ENCODE measurements around the gene THRB. TPM values are rescaled to one million over a fixed set of nuclear protein-coding genes. Genes with fewer than 3 reads are reported as not detected.

THRB gene
- total RNA-seq, 1 experiment from 2014 or later = 2.6 TPM

DNA sequence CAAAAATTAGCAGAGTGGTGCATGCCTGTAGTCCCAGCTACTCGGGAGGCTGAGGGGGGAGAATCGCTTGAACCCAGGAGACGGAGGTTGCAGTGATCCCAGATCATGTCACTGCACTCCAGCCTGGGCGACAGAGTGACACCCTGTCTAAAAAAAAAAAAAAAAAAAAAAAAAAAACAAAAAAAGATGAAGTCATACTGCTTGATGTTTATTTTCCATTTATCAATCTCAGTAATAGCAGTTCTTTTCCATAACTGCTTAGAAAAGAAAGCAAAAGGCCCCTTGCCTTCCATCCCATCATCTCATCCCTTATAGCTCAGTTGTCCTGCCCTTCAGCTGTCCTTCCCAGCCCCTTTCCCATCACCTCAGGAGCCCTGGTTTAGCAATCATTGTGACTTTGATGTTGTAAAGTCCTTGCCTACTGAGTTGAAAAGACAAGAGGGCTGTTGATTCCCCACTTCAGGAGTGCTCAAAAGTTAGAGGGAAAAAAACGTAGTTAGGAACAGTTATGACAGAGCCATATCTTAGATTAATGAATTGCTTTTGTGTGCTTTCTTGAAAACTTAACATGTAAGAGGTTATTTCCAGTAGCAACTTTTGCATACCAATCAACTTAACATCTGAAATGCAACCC, 18.0 kb upstream of the THRB start:
- DNase-seq (ENCODE audit: low read depth) = no peak

DNA sequence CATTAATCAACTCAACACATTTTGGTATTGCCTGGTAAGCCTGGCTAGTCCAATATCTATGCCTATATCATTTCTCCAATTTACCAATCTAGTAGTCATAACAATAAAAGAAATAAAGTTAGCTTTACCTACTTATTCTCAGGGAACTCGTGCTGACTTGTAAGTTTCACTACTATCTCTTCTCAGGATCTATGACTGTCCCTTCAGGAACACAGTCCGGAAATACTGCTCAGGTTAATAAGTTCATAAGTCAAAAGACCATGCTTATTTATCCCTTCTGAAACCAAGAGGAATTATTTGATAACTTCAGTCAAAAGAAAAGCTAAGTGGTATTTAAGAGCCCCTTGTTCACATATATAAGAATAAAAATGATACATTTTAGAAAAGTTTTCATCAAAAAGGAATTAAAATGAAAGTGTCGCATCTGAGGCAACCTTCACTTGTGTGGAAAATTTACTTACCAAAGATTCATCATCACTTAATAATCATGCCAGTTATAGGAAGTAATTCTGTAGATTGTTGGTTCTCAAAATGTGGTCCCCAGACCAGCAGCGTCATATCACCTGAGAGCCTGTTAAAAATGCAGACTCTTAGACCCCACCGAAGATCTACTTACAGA, 15.5 kb upstream of the THRB start:
- no peak for DNase-seq (ENCODE audit: low read depth)

DNA sequence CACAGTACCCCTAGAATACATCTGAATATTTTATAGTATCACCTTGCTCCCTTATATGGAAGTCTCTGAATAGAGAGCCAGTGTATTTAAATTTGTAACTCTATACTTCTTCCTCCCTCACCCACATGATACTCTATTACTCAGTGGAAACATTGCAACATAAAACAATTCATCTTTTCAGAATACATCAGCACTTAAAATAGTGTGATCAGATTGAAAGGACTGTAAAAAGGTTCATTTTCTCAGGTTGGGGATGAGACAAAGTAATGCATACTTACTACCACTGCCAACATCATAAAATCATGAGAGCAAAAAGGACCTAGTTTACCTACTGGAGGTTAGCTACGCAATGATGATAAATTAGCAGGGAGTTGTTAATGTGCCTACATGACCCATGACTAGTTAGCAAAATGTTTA, 13.8 kb upstream of the THRB start:
- DNase-seq (ENCODE audit: low read depth) = peak; percentile 73

DNA sequence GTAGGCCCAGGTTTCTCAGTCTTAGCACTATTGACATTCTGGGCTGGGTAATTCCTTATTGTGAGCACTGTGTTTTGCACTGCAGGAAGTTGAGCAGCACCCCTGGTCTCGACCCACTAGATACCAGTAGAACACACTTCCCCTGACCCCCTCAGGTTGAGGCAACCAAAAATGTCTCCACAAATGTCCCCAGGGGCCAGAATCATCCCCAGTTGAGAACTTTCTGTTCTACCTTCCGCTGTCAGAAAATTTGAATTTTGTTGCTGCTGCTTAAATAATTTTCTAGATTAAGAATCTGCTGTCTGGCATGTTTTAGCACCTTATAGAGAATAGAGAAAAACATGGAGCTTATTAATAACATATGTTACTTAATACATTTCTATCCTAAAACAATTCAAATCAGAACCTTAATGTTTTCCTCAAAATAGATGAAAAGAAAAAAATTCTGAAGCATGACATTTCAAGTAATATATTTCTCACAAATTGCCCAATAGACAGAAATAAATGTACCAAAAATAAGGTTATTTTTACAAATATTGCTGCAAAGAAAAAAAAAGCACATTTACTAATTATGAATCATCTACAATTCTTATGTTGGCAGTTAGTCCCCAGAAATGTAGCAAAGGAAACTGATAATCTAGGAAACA, 13.2 kb upstream of the THRB start:
- no peak for DNase-seq (ENCODE audit: low read depth)

DNA sequence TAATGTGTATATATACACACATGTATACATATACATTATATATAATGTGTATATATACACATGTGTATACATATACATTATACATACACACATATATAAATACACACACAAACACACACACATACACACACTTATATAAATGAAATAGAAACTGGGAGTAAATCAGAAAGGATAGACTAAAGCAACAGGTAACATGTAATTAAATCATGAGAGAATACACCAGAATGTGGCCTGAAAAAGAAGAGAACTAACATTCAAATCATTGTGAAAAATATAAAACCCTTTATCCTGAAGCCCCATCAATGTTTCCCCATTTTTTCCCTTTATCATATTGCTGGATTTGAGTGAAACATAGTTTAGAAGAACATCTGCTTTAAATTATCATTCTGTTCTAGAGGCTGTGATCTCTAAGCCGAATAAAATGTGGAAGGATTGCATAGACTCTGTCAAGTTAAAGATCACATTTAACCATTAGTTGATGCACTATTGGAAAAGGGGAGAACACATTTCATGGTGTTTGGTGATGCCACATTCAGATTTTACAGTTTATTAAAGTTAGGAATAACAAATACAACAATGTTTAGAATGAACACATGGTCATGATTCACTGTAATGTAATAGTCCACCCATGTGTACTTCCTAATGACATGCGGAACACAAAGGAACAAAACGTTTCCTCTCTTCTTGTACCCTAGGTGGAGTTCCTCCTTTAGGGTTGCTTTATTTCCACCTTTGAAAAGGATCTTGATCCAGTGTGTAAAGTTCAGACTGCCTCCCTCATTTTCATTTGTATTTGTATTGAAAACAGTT, 12.5 kb upstream of the THRB start:
- peak; percentile 21 for DNase-seq (ENCODE audit: low read depth)

DNA sequence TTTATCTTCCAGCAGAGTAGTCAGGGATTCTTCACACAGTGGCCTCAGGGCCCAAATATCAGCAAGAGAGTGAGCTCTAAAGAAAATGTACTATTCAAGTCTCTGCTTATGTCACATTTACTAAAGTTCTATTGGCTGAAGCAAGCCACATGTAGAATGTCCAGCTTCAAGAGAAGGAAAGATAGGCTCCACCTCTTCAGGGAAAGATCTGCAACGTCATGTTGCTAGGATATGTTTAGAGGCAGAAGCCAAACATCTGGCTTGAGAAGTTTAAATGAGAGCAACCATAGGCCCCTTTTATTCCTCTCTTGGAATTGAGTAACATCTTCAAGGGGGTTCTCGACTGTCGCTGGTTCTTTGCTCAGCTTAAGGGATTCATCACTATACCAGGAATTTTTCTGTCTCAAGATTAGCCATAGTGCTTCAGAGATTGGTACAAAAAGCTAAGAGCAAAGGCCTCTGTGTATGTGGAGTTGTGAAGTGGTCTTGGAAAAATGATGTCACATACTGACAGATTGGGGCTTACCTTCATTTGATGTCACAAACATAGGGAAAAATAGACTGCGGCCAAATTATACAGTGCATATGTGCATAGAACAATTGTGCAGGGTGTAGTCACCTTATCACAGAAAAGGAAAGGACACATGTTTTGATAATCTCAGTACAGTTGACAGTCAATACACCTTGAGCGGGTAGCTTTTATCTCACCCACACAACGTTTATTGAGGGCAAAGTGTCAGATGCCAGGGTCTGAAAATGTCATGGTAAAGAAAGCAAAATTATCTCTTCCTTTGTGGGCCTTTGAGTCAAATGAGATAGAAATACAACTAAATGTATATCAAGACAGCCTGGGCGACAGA, 11.3 kb upstream of the THRB start:
- DNase-seq (ENCODE audit: low read depth) = no peak

DNA sequence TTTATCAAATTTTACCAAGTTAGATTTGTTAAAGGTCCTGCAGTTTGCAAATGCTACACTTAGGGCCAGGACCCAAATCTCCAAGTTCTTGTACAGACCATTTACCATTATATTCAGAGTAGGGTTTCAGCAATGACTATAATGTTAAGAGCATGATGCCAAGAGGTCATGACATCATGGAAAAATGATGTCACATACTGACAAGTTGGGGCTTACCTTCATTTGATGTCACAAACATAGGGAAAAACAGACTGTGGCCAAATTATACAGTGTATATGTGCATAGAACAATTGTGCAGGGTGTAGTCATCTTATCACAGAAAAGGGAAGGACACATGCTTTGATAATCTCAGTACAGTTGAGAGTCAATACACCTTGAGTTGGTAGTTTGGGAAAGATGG, 10.1 kb upstream of the THRB start:
- DNase-seq (ENCODE audit: low read depth) = no peak

DNA sequence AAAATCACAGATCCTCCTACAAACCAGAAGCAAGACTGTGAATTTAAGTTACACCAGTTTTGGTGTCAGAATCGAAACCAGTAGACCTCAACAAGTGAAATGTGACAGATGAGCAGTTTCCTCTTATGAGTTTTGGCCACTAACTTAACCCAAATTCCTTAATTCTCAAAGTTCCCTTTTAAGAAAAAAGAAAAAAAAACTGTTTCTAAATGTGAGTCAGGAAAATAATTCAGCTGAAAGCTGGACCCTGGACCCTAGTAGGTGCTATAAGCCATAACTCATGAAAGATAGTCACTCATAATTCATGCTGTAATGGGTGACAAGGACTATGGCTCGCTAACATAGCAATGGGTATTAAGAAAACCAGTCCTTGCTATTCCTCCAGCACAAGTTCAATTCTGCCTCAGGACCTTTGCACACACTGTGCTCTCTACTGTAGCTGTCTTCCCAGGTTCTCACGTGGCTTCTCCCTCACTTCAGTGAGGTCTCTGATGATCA, 9.0 kb upstream of the THRB start:
- DNase-seq (ENCODE audit: low read depth) = no peak

DNA sequence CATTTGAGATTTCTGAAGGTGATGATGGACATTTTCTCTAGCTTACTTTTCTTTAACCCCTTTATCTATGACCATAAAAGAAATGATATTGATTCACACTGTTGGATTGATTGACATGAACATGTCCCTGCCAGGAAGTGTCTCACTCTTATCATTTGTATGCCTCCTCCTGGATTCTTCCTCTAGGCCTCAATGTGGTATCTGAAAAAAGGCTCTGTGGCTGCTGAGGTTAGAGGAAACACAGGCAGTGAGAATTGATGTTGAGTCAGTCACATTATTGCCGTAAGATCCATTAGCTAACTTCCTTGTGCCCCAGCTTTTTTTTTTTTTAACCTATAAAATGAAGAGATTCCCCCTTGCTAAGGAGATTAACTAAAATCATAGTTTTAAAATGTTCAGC, 8.0 kb upstream of the THRB start:
- peak; percentile 77 for DNase-seq (ENCODE audit: low read depth)

DNA sequence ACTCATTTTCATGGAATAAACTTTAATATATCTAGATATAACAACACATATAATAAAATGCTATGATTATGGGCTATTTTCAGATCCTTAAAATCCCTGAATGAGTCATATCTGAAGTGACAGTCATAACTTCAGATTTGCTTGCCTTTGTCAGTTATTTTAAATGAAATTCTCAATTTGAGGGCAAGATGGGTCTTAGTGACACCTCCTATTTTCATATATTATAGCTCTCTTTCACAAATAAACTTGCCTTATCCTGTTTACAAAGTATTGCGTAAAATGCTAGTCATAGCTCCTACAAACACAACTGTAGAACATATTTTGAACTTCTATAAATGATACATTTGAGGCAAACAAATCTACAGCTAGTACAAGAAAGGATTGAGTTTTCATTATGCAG, 6.2 kb upstream of the THRB start:
- peak; percentile 24 for DNase-seq (ENCODE audit: low read depth)

DNA sequence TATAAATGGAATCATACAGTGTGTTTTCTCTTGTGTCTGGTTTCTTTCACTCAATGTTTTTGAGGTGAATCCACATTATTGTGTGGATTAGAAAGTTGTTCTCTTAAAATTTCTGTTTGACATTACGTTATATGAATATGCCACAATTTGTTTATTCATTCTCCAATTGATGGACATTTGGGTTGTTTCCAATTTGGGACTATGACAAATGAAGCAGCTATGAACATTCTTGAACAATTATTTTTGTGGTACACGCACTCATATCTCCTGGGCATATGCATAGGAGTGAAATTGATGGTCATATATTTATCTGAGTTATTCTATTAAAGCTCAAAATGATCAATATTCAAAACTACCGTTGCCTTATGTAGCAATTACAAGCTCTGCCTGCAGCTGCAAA, 5.3 kb upstream of the THRB start:
- no peak for DNase-seq (ENCODE audit: low read depth)

DNA sequence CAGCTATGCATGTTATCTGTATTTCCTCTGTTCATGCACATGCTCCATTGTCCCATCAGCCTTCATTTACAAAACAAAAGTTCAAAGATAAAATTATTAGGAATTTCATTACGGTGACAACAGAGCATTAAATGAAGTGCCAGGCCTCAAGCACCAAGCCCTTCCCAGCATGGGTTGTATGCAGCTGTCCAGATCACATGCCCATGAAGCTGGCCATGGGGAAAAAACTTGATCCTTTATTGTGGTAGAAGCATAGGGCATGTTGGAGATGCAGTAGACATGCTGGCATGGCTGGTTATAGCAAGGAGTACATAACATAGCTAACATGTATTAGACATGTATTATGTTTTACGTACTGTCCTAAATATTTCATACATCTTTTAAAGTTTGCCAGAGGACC, 4.1 kb upstream of the THRB start:
- peak; percentile 37 for DNase-seq (ENCODE audit: low read depth)

DNA sequence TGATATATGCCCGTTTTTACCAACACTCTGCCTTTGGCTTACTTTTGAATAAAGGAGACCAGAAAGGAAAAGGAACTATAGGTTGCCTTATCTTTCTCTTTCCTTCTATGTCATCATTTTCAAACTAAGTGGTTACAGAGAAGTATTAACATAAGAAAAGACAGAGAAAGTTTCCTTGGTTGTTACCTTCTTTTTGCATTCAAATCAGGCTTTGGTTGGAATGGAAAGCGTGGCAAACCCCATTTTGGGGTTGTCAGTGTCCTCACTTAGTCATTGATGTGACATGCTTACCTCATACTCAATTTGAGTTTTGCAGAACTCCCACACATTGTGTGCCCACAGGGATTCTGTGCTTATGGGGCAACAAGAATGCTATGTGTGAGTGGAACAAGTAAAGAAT, 3.7 kb upstream of the THRB start:
- DNase-seq (ENCODE audit: low read depth) = no peak

DNA sequence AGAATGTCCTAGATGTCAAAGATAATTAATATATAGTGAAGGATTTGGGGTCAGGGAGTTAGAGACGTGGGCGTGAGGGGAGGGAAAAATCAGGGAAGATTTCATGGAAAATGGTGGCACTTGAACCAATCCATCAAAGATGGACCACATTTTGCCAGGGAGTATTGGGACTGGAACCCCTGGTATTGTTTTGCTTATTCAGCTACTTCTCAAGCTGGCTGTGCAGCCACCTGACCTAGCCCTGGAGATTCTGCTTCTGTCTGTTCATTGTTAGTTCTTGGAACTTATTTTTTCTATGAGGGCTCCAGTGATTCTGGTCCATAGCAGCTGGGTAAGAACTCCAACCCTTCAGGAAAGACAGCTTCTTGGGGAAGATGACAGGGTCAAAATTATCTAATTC, 3.3 kb upstream of the THRB start:
- DNase-seq (ENCODE audit: low read depth) = no peak

DNA sequence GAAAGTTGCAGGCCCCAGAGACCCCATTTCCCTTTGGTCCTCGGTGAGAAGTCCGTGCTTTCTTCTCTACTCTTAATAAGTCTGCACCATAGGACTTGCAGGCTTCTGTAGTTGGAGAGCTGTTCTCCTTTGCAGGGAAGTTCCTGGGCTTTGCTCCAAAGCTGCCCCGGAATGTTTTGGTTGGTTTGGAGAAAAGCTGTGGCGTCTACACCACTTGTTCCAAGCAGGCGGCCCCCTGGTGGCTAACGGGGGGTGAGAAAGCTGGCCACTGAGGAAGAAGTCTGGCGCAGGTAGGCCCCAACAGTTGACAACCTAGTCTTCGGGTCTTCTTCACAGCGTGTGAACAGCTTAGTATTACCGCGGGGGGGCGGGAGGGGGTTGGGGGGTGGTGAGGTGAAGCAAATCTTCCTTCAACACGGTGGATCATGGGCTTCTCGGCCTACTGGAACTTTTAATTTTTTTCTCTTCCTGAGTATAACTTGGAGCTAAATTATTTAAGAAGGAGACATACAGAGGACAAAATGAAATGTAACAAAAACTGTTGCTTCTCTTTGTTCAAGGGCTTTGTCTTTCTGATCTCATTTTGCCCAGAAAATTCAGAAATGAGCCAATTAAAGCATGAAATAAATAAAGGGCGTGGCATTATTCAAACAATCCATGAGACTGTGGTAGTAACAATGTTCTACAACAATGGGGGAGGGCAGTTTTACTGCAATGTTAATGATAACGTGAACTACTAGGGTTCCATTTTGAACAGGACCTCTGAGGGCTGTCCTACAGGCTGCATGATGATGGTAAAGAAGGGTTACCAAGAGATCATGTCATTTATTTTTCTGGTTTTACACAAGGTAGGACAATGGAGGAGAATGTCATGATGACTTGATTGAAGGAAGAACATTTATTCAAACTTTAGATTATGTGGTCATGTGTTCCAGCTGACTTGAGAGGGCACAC, 2.2 kb upstream of the THRB start:
- peak; percentile 68 for DNase-seq (ENCODE audit: low read depth)

DNA sequence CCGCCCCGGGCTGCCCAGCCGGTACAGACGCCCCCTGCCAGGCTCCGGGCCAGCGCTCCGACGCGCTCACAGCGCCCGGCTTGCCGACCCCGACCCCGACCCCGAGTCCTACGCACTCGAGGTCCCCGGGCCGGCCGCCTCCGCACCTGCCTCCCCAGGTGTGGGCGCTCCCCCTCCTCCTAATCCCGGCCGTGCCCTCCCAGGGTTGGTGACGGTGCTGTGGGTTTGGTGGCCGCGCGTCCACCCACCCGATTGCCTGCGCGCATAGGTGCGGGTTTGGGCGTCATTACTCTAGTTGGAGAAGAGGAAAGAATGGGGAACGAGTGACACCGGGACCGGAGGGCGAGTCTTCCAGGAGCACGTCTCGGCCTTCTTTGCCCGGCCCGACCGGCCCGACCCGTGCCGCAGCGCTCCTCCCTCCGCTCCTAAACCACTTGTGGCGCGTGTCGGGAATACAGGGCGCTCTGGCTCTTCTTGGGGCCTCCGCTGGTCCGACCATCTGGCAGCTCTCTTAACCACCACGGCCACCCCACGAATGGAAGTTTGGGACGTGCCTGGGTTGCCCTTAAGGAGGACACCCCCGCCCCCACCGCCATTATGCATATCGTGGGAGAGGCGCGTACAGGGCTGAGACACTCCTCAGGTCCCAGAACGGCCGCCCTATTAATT, 810 bp upstream of the THRB start:
- no peak for DNase-seq (ENCODE audit: low read depth)

DNA sequence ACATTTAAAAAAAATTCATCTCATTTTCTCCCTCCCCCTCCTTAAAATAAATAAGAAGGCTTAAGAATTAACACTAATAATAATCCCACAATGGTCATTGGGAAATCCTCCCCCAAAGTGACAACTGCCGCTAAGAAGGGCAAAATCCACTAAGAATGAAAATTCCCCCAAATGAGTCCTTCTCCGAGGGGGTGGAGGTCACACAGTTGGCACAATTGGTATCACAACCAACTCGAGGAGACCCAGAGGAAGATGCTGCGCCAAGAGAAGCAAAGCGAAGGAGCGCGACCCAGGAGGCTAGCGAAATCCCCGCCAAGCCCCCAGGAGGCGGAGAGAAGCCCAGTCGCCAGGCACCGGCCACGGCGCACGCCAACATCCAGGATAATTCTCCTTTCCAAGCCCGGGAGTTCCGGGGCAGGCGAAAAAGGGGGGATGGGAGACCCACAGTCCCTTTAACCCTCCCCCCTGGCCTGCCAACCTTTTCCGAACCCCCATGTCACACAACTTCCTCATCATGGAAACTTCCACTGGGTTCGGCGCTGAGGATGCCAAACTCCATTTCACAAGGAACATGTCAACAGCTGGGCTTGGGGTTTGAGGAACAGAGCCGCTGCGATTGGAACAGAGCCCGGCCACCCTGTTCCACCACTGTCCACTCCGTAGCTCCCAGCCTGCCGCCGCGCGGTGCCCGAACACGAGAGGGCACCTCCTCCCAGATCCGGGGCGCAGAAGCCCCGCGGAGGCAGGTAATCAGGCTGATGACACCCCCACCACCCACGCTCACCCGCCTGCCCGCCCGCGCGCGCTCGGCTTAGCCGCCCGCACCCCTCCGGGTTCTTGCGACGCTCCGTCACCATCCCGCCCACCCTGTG, 668 bp downstream of the THRB start:
- peak; percentile 54 for DNase-seq (ENCODE audit: low read depth)

DNA sequence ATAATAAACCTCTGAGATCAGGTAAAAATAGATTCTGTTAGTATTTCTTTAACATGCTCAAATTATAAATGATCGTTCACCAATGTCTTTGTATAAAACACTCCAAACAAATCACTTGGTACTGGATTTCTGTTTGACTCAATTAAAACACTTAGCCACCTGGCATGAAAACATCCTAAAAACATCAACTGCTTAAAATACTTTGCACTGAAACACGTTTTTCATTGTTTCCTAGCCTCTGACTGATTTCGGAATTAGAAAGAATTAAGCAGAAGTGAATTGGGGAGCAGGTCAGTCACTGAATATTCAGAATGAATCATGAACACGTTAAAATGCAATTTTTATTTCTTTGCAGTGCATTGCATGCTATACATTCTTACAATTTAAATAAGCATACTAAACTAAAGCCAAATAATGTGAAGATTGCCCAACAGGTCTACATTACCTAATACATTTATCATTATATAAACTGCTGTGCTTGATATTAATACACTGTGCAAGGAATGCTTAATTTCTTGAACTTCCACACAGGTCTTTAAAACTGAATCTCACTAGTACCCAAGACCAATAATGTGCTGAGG, 1.6 kb downstream of the THRB start:
- no peak for DNase-seq (ENCODE audit: low read depth)

Data from LHCN-M2 (cell line).